GM23338 (cell line): ENCODE results near the gene DBH. TPM values are rescaled to one million over a fixed set of nuclear protein-coding genes. Genes with fewer than 3 reads are reported as not detected.

Experiments
- ATAC-seq: fragments of 200-7000 bp; cut with Tn5 transposase; 3 replicates; pipeline ENCODE4 v1.9.1; 2020
- DNase-seq: peaks from one replicate; pipeline ENCODE4 v3.0.0-alpha.2; 2015; ENCODE audit warnings: low spot score
- H2AFZ ChIP-seq: fragments of 200-600 bp; sonication (generic); 2 replicates; pipeline ENCODE4 v1.8.0; 2016; ENCODE audit warnings: antibody characterized with exemption, mild to moderate bottlenecking, moderate library complexity
- H3F3A ChIP-seq: fragments of 200-600 bp; sonication (generic); replicated peaks from 2 replicates; pipeline ENCODE4 v1.8.0; 2017; ENCODE audit warnings: antibody characterized with exemption, mixed run types, low read depth
- H3K27ac ChIP-seq: fragments of 200-600 bp; sonication (generic); 2 replicates; pipeline ENCODE4 v1.6.1; 2016; ENCODE audit warnings: low read depth
- H3K27me3 ChIP-seq: fragments of 200-600 bp; sonication (generic); 2 replicates; pipeline ENCODE4 v1.8.0; 2016; ENCODE audit warnings: mild to moderate bottlenecking, mixed run types, moderate library complexity; ENCODE audit not compliant: insufficient read depth
- H3K36me3 ChIP-seq: fragments of 200-600 bp; sonication (generic); 2 replicates; pipeline ENCODE4 v1.8.0; 2016; ENCODE audit warnings: mild to moderate bottlenecking; ENCODE audit not compliant: insufficient read depth
- H3K4me1 ChIP-seq: fragments of 200-600 bp; sonication (generic); 2 replicates; pipeline ENCODE4 v1.8.0; 2016; ENCODE audit warnings: mild to moderate bottlenecking, moderate library complexity; ENCODE audit not compliant: insufficient read depth
- H3K4me2 ChIP-seq: fragments of 200-600 bp; sonication (generic); 2 replicates; pipeline ENCODE4 v1.7.1; 2017; ENCODE audit warnings: mixed run types
- H3K4me3 ChIP-seq: fragments of 200-600 bp; sonication (generic); 2 replicates; pipeline ENCODE4 v1.6.1; 2016; ENCODE audit warnings: mixed run types
- H3K79me2 ChIP-seq: fragments of 200-600 bp; sonication (generic); replicated peaks from 2 replicates; pipeline ENCODE4 v1.8.0; 2017; ENCODE audit warnings: mild to moderate bottlenecking; ENCODE audit not compliant: insufficient read depth
- H3K9me2 ChIP-seq: fragments of 200-600 bp; sonication (generic); 2 replicates; pipeline ENCODE4 v1.8.0; 2017; ENCODE audit not compliant: insufficient read depth
- H4K20me1 ChIP-seq: fragments of 200-600 bp; sonication (generic); replicated peaks from 2 replicates; pipeline ENCODE4 v1.8.0; 2017; ENCODE audit warnings: mild to moderate bottlenecking; ENCODE audit not compliant: insufficient read depth
- H3K27ac Mint-ChIP-seq: 2 replicates; pipeline ENCODE4 v1.8.0; 2020; ENCODE audit warnings: inconsistent platforms, mild to moderate bottlenecking, moderate library complexity, mixed read lengths
- H3K27me3 Mint-ChIP-seq: 3 replicates; pipeline ENCODE4 v1.8.0; 2022; ENCODE audit warnings: low read depth, mild to moderate bottlenecking, moderate library complexity, mixed read lengths, inconsistent platforms; ENCODE audit not compliant: insufficient read depth, poor library complexity
- H3K36me3 Mint-ChIP-seq: 3 replicates; pipeline ENCODE4 v1.8.0; 2021; ENCODE audit warnings: low read depth, mild to moderate bottlenecking, inconsistent platforms, moderate library complexity, mixed read lengths
- H3K4me1 Mint-ChIP-seq: 3 replicates; pipeline ENCODE4 v1.8.0; 2020; ENCODE audit warnings: mild to moderate bottlenecking, inconsistent platforms, mixed read lengths
- H3K4me3 Mint-ChIP-seq: 3 replicates; pipeline ENCODE4 v1.8.0; 2021; ENCODE audit warnings: moderate library complexity, mild to moderate bottlenecking, inconsistent platforms, mixed read lengths
- H3K9me3 Mint-ChIP-seq: 3 replicates; pipeline ENCODE4 v1.8.0; 2020; ENCODE audit warnings: moderate library complexity, mild to moderate bottlenecking, inconsistent platforms, mixed read lengths
- CREB1 ChIP-seq: fragments of 250-450 bp; sonication (Bioruptor Pico); IDR thresholded peaks from 2 replicates; pipeline ENCODE4 v1.5.0; 2020; ENCODE audit warnings: low read depth, mild to moderate bottlenecking, moderate library complexity
- ETS1 ChIP-seq: IDR thresholded peaks from 2 replicates; pipeline ENCODE4 v1.6.1; 2016; ENCODE audit warnings: antibody characterized with exemption
- EZH2 ChIP-seq: fragments of 200-600 bp; sonication (generic); IDR thresholded peaks from one replicate; pipeline ENCODE4 v1.8.0; 2017; ENCODE audit warnings: antibody characterized with exemption, mild to moderate bottlenecking, low read depth; ENCODE audit not compliant: unreplicated experiment
- EZH2phosphoT487 ChIP-seq: fragments of 200-600 bp; sonication (generic); IDR thresholded peaks from one replicate; pipeline ENCODE4 v1.8.1; 2018; ENCODE audit warnings: antibody characterized with exemption; ENCODE audit not compliant: unreplicated experiment
- JUNB ChIP-seq: IDR thresholded peaks from one replicate; pipeline ENCODE4 v1.6.1; 2016; ENCODE audit warnings: antibody characterized with exemption; ENCODE audit not compliant: unreplicated experiment
- NANOG ChIP-seq: IDR thresholded peaks from 2 replicates; pipeline ENCODE4 v1.6.1; 2016; ENCODE audit warnings: antibody characterized with exemption, borderline replicate concordance
- POLR2AphosphoS5 ChIP-seq: IDR thresholded peaks from 2 replicates; pipeline ENCODE4 v1.6.1; 2016; ENCODE audit warnings: antibody characterized with exemption, low read depth
- REST ChIP-seq: IDR thresholded peaks from one replicate; pipeline ENCODE4 v1.6.1; 2018; ENCODE audit warnings: antibody characterized with exemption; ENCODE audit not compliant: unreplicated experiment
- STAT1 ChIP-seq: IDR thresholded peaks from one replicate; pipeline ENCODE4 v1.6.1; 2016; ENCODE audit warnings: antibody characterized with exemption; ENCODE audit not compliant: unreplicated experiment
- ZNF114 ChIP-seq: fragments of 250-450 bp; sonication (Bioruptor Pico); IDR thresholded peaks from 2 replicates; pipeline ENCODE4 v1.5.0; 2020; ENCODE audit warnings: mild to moderate bottlenecking, moderate library complexity
- ZNF331 ChIP-seq: fragments of 250-450 bp; sonication (Bioruptor Pico); IDR thresholded peaks from 2 replicates; pipeline ENCODE4 v1.5.0; 2020; ENCODE audit warnings: low read depth, mild to moderate bottlenecking, moderate library complexity
- polyA plus RNA-seq: library from polyadenylated mRNA; unstranded; fragments of >200 nt; fragmentation: Nextera tagmentation; extraction: Ambion mirVana; gene quantifications from 2 replicates; pipeline ENCODE4 v1.2.1, GENCODE V29; 2016
- total RNA-seq: library from RNA; depleted of rRNA; stranded (reverse); fragments of >200 nt; shearing (Covaris generic); gene quantifications from 2 replicates; pipeline ENCODE4 v1.2.3, GENCODE V29; 2014
- TF ChIP-seq, protein P1 (sequence below): fragments of 250-450 bp; sonication (Bioruptor Pico); IDR thresholded peaks from 2 replicates; pipeline ENCODE4 v1.5.0; 2020; ENCODE audit warnings: mild to moderate bottlenecking, moderate library complexity
- TF ChIP-seq, protein P2 (sequence below), 2 experiments: fragments of 200-600 bp in 1 of 2; sonication (generic) in 1 of 2; conservative IDR thresholded peaks; 2 replicates each; pipeline versions ENCODE4 v1.5.1 to v1.6.1; 2016 to 2017; ENCODE audit warnings: antibody characterized with exemption in 2 of 2, low read depth in 2 of 2, mild to moderate bottlenecking in 2 of 2, moderate library complexity in 1 of 2

Gene DBH
- total and polyA plus RNA-seq, 2 experiments from 2014 or later: 0.08 to 0.24 TPM

GRCh38 chr9:133666845-133667244 is 30.7 kb downstream of the DBH start:
- Mint-ChIP-seq H3K9me3 (no peaks in the 10 kb centered on the region), H3K27ac (no peak overlapping the region), H3K4me3 (no peak overlapping the region), H3K36me3 (no peaks in the 10 kb centered on the region; the same call in 2 of the 3 replicates), H3K4me1 (no peaks in the 10 kb centered on the region; the same call in 2 of the 3 replicates), H3K27me3 (peaks cover 4% of the 10 kb centered on the region)
- ATAC-seq (no peak), DNase-seq (no peak)
- H4K20me1 ChIP-seq: no peaks in the 10 kb centered on the region
- no peaks in the 10 kb centered on the region for H3K4me1 ChIP-seq
- no peak overlapping the region for H3K4me2 ChIP-seq
- H3K4me3 ChIP-seq: no peak overlapping the region
- H2AFZ ChIP-seq: no peak overlapping the region
- H3K27ac ChIP-seq: no peak overlapping the region
- TF ChIP-seq JUNB (no peak), NANOG (no peak), POLR2AphosphoS5 (no peak), ZNF331 (CRISPR knock-in tag) (no peak), CREB1 (CRISPR knock-in tag) (no peak), ETS1 (no peak), ZNF114 (no peak), EZH2 (no peak), REST (no peak), STAT1 (no peak), EZH2phosphoT487 (no peak)
- TF ChIP-seq, protein P1, sequence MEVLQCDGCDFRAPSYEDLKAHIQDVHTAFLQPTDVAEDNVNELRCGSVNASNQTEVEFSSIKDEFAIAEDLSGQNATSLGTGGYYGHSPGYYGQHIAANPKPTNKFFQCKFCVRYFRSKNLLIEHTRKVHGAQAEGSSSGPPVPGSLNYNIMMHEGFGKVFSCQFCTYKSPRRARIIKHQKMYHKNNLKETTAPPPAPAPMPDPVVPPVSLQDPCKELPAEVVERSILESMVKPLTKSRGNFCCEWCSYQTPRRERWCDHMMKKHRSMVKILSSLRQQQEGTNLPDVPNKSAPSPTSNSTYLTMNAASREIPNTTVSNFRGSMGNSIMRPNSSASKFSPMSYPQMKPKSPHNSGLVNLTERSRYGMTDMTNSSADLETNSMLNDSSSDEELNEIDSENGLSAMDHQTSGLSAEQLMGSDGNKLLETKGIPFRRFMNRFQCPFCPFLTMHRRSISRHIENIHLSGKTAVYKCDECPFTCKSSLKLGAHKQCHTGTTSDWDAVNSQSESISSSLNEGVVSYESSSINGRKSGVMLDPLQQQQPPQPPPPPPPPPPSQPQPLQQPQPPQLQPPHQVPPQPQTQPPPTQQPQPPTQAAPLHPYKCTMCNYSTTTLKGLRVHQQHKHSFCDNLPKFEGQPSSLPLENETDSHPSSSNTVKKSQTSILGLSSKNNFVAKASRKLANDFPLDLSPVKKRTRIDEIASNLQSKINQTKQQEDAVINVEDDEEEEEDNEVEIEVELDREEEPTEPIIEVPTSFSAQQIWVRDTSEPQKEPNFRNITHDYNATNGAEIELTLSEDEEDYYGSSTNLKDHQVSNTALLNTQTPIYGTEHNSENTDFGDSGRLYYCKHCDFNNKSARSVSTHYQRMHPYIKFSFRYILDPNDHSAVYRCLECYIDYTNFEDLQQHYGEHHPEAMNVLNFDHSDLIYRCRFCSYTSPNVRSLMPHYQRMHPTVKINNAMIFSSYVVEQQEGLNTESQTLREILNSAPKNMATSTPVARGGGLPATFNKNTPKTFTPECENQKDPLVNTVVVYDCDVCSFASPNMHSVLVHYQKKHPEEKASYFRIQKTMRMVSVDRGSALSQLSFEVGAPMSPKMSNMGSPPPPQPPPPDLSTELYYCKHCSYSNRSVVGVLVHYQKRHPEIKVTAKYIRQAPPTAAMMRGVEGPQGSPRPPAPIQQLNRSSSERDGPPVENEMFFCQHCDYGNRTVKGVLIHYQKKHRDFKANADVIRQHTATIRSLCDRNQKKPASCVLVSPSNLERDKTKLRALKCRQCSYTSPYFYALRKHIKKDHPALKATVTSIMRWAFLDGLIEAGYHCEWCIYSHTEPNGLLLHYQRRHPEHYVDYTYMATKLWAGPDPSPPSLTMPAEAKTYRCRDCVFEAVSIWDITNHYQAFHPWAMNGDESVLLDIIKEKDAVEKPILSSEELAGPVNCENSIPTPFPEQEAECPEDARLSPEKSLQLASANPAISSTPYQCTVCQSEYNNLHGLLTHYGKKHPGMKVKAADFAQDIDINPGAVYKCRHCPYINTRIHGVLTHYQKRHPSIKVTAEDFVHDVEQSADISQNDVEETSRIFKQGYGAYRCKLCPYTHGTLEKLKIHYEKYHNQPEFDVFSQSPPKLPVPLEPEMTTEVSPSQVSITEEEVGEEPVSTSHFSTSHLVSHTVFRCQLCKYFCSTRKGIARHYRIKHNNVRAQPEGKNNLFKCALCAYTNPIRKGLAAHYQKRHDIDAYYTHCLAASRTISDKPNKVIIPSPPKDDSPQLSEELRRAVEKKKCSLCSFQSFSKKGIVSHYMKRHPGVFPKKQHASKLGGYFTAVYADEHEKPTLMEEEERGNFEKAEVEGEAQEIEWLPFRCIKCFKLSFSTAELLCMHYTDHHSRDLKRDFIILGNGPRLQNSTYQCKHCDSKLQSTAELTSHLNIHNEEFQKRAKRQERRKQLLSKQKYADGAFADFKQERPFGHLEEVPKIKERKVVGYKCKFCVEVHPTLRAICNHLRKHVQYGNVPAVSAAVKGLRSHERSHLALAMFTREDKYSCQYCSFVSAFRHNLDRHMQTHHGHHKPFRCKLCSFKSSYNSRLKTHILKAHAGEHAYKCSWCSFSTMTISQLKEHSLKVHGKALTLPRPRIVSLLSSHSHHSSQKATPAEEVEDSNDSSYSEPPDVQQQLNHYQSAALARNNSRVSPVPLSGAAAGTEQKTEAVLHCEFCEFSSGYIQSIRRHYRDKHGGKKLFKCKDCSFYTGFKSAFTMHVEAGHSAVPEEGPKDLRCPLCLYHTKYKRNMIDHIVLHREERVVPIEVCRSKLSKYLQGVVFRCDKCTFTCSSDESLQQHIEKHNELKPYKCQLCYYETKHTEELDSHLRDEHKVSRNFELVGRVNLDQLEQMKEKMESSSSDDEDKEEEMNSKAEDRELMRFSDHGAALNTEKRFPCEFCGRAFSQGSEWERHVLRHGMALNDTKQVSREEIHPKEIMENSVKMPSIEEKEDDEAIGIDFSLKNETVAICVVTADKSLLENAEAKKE: no peak
- TF ChIP-seq, protein P2, sequence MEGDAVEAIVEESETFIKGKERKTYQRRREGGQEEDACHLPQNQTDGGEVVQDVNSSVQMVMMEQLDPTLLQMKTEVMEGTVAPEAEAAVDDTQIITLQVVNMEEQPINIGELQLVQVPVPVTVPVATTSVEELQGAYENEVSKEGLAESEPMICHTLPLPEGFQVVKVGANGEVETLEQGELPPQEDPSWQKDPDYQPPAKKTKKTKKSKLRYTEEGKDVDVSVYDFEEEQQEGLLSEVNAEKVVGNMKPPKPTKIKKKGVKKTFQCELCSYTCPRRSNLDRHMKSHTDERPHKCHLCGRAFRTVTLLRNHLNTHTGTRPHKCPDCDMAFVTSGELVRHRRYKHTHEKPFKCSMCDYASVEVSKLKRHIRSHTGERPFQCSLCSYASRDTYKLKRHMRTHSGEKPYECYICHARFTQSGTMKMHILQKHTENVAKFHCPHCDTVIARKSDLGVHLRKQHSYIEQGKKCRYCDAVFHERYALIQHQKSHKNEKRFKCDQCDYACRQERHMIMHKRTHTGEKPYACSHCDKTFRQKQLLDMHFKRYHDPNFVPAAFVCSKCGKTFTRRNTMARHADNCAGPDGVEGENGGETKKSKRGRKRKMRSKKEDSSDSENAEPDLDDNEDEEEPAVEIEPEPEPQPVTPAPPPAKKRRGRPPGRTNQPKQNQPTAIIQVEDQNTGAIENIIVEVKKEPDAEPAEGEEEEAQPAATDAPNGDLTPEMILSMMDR (conservative IDR thresholded peaks at IDR 0.05; ENCODE audit: low read depth in 2 of 2): no peak
- H3K9me2 ChIP-seq: no peaks in the 10 kb centered on the region
- H3K36me3 ChIP-seq: no peaks in the 10 kb centered on the region
- no peaks in the 10 kb centered on the region for H3F3A ChIP-seq
- no peaks in the 10 kb centered on the region for H3K27me3 ChIP-seq
- no peaks in the 10 kb centered on the region for H3K79me2 ChIP-seq
